HG03039 (cell line): ENCODE measurements around the gene KLF13.

Source experiments
- ATAC-seq: cut with Tn5 transposase; IDR thresholded peaks from one replicate; pipeline ENCODE4 v1.9.1; 2021; ENCODE audit warnings: mild to moderate bottlenecking, moderate library complexity; ENCODE audit not compliant: unreplicated experiment

The KLF13 gene

DNA sequence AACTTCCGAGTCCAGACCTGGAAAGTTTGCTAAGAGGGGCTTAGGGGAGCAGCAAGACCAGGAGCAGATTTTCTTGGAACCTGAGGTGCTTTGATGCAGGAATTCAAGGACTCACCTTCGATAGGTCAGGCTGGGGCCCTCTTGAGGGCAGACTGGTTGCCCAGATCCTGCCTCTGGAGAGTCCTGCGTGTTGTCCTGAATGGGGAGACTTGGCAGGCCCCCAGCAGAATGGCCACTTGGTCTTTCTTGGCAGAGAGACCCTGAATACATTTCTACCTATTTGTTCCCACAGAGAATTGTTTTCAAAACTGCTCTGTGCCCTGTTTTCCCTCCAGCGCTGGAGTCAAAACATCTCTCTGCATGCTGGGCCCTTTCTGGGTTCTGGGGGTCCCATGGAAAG is 4.2 kb downstream of the KLF13 start:
- no peak for ATAC-seq

DNA sequence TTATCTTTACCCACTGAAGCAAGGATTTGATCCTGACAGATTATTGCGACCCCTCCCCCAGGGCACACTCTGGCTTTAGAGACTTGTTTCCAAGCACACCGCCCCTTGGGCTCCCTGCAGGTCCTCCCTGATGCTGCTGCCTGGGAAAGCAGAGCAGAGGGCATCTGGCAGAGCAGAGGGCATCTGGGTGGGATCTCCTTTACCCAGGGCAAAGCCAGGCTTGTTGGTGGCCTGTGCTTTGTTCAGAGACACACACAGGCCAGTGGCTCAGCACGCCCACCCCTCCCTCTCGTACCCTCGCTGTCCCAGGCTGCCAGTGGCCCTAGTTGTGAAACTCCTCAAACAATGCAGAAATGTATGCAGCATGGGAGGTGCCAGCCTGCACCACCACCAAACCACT is 4.8 kb downstream of the KLF13 start:
- no peak for ATAC-seq

DNA sequence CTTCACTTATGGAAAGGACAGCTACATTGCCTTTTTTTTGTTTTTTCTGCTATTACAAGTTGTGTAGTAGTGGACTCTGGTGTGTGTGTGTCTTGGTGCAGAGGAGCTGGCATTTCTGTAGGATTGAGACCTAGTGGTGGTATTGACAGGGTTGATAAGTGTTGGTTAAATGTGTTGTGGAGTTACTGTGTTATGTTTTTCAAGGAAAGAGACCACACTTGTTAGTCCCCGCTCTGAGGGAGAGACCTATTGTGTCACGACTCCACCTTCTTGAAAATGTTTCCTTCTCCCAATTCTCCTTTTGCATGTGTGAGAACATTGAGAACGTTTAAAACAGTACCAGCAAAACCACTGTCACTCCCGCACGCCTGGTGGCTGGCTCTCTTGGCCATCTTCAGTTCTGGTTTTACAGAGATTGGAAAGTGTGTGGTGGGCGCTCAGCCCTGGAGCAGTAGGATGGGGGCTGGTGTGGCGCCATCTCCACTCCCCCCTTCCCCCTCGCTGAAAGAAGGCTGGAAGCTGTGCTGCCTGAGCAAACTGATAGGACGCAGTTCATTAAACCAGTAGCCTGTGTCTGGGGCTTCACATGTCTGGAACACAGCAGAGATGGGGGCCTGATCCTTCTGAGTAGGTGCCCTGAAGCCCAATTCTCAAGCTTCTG is 5.5 kb downstream of the KLF13 start:
- ATAC-seq, result no peak

DNA sequence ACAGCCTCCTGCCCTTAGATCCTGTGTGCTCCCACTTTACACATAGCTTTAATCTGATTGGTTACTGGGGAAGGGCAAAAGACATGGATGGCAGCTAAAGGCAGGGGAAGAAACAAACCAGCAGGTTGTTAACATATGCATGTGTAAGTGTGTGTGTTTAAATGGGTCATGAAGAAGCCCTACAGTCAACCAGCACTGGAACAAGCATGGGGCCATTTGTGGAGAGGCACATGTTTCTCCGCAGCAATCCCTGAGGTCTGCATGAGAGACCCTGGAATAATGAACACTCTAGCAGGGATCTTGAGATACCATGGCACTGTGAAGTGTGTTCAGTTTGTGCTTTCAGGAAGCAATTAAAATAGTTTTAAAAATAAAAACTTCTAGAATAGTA is 6.0 kb downstream of the KLF13 start:
- no peak for ATAC-seq

DNA sequence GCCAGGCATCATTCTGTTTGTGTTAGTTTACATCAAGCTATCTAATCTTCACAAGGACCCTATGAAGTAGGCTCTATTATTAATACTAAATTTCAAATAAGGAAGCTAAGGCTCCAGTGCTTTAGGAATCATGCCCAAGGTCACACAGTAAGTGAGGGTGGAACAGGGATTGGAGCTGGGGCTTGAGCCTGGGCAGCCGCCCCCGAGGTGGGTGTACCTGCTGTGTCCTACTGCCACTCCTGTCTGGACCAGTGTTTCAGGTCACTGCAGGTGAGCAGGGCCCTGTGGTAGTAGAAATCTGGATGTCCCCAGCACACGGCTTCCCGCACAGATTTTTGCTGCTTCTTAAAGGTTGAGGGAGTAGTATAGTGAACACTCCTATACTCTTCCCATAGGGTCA is 6.5 kb downstream of the KLF13 start:
- ATAC-seq, result no peak

DNA sequence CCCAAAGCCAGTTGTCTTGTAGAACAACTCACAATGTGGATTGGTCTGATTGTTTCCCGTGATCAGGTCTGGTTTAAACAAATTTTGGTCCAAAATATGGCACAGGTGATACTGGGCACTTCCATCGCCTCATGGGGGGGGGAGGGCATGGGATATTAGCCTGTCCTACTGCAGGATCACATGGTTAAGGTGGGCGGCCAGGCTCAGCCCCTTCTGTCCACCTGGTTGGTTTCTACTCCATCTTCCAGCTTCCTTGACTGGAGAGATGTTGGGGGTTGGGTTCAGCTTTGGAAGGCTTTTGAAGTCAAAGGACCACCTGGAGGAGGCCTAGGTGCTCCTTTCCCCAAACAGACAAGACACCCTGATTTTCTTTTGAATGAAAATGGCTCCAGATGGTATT is 7.2 kb downstream of the KLF13 start:
- no peak for ATAC-seq

DNA sequence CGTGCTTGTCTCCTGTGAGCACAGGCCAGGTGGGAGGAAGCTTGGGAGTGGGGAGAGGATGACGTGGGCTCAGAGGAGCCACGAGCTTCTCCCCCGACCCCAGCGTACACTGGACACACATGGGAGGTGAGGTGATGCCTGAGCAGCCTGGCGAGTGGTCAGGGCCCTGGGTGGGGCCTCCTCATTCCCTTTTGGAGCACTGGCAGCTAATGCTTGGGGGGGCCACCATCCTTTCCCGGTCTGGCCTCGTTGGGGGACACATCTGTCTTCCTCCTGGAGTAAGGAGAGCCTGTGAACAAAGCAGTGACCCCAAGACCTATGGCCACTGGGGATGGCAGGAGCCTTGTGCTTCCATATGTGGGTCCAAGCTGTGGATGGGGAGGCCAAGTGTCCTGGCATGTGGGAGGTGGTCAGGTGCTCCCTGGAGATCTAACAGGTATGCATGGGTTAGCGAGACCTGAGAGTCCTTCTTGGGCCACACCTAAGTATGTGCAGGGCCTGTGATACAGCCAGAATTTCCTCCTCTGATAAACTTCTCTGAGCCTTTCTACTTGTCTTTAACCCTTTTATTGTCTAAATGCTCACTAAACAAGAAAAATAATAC is 9.5 kb downstream of the KLF13 start:
- no peak for ATAC-seq

DNA sequence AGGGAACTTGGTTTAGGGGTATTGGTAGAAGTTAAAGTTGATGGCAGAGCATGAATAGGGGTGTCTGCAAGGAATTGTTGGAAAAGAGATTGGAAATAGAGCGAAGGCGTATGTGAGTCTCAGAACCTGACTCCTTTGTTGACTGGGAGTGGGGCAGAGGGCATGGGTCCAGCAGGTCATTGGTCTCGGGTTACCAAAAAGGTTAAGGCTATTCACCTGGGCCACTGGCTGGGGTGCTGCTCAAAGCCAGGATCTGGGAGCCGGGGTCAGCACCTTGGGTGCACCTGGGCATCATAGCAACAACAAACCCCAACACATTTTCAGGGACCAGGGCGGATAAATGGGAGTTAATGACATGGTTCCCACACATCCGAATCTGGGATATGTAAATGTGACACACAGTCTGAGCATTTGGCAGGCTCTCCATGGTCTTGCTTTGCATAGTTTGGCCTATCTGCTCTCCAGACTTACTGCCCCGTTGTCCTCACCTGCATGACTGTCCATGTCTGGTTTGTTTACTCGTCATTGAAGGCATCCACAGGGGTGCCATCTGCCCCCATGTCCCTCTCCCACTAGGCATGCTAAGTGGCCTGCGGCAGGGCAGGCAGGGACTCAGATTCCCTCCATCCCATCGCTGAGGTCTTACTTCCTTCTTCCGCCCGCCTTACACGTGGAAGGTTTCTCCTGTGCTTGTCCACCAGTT is 10.1 kb downstream of the KLF13 start:
- ATAC-seq, result no peak

DNA sequence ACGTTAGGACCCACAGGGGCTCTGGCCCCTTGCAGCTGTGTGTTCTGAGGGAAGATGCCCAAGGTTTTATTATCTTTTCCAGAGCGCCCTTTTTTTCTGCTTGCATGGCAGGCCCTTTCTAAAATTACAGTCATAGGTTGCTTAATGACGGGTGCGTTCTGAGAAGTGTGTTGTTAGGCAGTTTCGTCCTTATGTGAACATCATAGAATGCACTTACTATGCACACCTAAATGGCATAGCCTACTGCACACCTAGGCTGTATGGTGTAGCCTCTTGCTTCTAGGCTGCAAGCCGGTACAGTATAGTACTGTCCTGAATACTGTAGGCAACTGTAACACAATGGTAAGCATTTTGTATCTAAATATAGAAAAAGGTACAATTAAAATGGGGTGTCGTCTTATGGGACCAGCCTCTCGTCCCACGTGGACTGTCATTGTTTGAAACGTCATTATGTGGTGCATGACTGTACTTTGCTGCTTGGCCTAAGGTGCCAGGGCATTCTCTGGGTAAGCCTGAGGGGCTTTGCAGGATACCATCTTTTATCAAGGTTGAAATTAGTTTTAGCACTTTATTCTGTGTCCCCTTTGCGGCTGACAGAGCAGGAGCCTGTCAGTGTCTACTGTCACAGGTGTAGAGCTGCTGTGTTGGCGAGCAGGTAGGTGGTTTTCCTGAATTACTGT is 10.9 kb downstream of the KLF13 start:
- no peak for ATAC-seq

DNA sequence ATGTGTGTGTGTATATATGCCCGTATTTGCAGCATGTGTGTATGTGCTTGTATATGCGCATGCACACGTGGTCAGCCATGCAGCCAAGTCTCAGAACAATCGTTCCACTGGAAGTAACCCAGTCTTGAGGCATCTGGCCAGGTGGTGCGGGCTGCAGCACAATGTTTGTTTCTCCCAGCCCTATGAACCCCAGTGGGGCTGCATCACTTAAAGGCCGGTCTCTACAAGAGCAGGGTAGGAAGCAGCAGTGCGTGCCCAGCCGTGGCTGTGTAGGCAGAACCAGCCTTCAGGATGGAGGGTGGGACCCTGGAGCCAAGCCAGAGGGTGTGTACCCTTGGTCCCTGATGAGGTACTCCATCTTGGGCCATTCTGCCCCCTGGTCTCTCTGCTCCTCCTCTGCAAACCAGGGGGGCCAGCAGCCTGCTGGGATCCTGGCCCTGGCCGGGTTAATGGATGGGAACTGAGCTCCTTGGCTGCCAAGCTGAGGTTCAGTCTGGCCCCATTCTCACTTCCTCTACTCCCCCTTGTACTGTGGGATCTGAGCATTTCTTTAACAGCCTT is 11.8 kb downstream of the KLF13 start:
- ATAC-seq, result no peak

DNA sequence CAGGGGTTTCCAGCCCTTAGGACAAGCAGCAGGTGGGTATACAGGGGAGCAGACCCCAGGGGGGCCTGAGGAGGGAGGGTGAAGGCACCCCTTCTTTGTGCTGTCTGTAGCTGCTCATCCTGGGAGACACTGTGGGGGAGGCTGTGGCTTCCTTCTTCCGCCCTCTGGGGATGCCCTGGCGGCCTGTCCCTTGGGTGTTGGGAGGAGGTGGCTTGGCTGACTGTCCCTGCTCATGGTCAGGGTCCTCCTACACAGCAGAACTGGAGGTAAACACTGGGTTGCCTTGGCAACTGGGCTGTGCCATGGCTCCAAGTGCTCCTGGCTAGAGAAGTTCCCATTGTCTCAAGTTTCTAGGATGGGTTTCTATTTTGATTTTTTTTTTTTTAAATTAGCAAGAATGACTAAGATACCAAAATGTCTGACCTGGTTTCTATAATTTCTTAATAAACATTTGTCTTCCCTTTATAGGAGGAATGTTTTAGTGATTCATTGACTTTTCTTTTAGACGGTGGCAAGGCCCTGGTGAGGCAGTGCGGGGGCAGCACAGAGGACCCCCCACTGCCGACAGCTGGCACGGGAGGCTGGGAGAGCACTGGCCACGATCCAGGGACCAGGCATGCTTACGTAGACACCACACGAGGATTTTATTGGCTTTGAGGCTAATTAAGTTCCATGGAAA is 12.4 kb downstream of the KLF13 start:
- ATAC-seq, result no peak

DNA sequence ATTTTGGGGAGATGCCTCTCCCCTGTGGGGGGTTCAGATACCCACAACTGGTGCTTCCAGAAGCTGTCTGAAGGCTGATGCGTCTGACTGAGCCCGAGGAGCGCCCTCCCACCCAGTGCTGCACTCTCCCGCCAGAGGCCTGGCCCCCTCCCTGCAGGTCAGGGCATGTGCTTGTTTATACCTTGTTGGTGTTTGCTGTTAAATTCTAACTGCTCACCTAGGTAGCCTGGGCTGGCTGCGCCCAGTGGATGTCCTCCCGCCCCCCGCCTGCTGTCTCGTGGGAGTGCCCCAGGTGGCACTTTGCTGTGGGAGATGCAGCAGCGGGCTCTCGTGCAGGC is 12.9 kb downstream of the KLF13 start:
- ATAC-seq, result no peak

DNA sequence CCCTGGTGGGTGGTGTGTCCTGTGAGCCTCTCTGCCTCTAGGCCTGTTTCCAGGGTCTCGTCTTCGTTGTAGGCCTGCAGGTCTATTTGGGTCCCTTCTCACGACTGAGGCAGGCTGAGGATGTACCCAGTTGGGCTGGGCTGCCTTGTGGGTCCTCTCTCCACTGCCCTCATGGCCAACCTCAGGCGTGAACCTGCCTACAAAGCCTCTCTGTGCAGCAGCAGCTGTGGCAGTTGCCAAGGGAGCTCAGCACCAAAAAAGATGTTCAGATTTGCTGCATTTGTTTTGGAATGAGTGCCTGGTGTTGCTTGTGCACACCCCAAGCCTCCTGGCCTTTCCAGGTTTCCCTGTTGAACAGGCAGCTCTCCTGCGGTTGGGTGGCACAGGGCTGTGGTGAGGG is 13.4 kb downstream of the KLF13 start:
- ATAC-seq, result no peak

DNA sequence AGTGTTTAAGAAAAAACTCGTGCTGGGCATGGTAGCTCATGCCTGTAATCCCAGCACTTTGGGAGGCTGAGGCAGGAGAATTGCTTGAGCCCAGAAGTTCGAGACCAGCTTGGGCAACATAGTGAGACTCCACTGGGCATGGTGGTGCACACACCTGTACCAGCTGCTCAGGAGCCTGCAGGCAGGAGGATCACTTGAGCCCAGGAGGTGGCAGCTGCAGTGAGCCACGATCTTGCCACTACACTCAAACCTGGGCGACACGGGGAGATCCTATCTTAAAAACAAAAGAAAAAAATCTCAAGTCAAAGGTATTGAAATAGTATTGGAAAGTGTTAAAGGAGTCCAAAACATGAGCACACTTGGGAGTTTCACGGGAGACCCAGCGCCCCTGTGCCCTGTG is 14.0 kb downstream of the KLF13 start:
- no peak for ATAC-seq

DNA sequence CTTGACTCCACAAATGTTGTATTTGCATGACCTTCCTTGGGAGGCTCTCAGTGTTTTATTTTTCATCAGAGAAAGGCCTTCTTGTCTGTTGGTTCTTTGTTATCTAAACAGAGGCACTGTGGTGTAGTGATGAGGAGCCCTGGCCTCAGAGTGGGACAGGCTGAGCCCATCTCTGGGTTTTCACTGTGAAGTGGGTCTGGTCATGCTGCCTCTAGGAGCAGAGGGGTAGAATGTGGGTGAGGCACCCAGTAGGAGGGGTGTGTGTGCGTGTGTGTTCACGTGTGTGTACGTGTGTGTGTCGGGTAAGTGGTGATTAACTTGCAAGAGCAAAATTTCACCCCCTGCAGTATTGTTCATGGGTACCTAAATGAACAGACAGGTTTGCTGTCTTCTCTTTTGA is 14.4 kb downstream of the KLF13 start:
- no peak for ATAC-seq

DNA sequence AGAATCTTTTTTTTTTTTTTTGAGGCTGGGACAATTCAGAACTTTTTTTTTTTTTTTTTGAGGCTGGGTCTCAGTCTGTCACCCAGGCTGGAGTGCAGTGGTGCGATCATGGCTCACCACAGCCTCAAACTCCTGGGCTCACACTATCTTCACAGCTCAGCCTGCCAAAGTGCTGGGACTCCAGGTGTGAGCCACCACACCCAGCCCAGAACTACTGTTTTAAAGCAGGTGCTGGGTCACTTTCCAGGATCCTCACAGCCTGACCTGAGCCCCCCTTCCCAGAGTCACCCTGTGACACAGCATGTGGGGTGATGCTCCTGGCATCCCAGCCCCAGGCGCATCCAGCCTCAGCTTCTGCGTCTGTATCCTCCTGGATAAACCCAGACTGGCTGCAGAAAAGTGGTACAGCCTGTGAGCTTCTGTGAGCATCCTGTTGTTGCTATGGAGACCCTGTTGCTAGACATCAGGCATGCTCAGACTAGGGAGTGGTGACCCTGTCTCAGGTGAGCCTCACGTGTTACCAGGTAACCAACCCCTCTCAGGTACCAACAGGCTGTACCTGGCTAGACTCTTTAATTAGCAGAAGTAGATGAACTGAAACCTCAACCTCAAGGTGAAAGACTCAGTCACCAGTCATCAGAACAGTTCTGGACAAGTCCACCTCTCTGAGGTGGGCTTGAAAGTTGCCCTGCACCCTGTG is 15.0 kb downstream of the KLF13 start:
- ATAC-seq, result no peak

DNA sequence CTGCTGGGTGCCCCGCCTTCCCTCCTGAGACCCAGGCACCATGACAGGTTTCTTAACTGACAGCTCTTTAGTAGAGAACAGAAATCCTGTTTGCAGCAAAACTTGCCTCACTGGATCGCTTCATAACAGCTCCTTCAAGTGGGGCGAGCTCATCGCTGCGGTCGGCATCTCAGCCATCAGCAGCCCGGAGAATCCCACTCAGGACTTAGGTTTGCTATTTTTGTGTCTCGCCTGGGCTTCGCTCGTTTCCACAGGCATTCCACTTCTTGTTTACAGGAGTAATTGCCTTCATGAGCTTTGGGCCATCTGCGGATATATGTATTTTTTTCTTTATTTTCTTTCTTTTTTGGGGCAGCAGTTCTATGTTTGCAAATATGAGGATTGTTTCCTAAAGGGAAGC is 15.7 kb downstream of the KLF13 start:
- no peak for ATAC-seq

DNA sequence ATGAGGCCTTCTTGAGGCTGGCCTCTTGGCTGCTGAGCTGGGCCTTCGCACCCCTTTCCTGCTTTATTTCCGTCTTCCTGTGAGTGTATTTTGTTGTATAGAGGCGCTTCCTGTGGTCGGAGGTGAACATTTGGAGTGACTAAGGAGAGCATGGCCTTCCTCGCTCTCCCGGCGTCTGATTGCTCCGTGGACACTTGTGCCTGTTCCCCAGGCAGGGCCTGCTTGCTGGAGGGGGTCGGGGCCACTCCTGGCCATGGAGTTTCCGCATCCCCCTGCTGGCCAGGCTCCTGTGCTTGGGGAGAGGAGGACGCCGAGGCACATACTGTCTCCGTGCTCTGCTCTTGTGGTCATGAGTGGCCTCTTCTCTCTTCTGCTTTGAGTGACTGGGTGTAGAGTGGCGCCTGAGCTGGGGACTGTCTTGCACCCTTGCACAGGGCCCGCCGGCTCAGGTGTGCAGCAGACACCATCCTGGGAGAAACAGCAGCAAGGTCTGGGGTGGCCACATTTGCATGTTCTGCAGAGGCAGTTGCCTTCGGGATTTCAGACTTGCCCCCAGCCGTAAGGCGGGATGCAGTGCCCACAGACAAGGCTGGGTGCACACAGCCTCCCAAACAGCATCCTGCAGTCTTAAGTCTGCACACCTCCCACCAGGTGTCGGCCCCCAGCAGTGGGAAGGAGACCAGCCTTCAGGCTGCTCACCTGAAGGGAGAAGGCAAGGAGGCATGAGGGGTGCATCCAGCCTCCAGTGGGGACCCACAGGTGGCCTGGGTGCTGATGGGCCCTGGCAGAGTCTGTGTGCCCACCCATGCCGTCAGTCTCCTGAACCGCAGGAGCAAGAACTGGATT is 16.4 kb downstream of the KLF13 start:
- no peak for ATAC-seq

DNA sequence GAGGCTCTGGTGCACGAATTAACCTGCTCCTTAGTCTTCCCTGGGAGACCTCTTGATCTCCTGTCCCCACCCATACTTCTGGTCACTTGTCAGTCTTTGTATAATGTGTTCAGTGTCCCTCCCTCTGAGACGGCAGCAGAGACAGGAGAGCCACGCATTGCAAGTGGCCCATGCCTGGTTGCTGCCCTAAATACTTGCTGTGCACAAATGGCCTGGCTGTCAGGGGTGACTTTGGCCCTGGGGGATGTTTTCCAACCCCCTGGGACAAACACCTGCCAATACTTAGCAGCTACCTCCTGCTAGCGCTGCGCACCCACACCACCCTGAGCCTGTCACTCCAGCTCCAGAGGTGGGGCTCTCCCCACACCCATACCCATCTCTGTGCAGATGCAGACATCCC is 17.2 kb downstream of the KLF13 start:
- no peak for ATAC-seq

DNA sequence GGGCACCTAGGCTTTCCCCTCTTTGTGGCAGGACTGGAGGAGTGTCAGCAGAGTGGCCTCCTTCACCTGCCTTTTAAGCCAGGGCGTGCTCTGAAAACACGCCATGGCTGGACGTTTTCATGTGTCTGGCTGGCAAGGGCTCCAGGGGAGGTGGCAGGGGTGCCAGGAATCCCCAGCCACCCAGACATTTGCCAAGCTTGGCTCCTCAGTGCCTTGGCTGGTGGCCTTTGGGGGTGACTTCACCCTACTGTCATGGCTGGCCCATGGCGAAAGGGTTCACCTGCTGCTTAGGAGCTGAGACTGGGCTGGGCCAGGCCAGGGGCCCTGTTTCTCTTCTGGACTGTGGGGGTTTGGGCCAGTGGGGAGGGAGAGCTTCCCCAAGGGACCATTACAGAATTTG is 17.6 kb downstream of the KLF13 start:
- ATAC-seq, result no peak
